PC-3 (cell line): ENCODE results near the gene B4GALT5.

Experiments used
- CTCF ChIP-seq: fragments of 300-600 bp; sonication (generic); conservative IDR thresholded peaks from 2 replicates; pipeline ENCODE4 v1.5.1; 2017; ENCODE audit warnings: antibody characterized with exemption, low read depth, mild to moderate bottlenecking, low read length
- EZH2 ChIP-seq: fragments of 300-600 bp; sonication (generic); IDR thresholded peaks from one replicate; pipeline ENCODE4 v1.6.1; 2017; ENCODE audit warnings: antibody characterized with exemption, mild to moderate bottlenecking, low read length; ENCODE audit not compliant: unreplicated experiment

GRCh38 chr20:49635166-49635565 lies 78.5 kb downstream of the B4GALT5 start:
- no peak for TF ChIP-seq CTCF
- TF ChIP-seq EZH2, result no peak
